HEK293 (cell line): ENCODE measurements around the gene TARBP1.

Experiments
- KLF8 ChIP-seq: fragments of 450-650 bp; formaldehyde crosslinking; IDR thresholded peaks from 2 replicates; pipeline ENCODE4 v1.5.1; 2016; ENCODE audit warnings: missing biosample characterization, missing genetic modification characterization
- KLF9 ChIP-seq: fragments of 450-650 bp; formaldehyde crosslinking; IDR thresholded peaks from 2 replicates; pipeline ENCODE4 v1.5.1; 2016; ENCODE audit warnings: missing biosample characterization, missing genetic modification characterization, low read depth
- MYNN ChIP-seq: fragments of 450-650 bp; formaldehyde crosslinking; IDR thresholded peaks from 2 replicates; pipeline ENCODE4 v1.5.1; 2016; ENCODE audit warnings: missing biosample characterization, missing genetic modification characterization, borderline replicate concordance
- SP2 ChIP-seq: fragments of 450-650 bp; formaldehyde crosslinking; IDR thresholded peaks from 2 replicates; pipeline ENCODE4 v1.5.1; 2016; ENCODE audit warnings: missing biosample characterization, missing genetic modification characterization
- ZFP3 ChIP-seq: fragments of 450-650 bp; formaldehyde crosslinking; IDR thresholded peaks from 2 replicates; pipeline ENCODE4 v1.5.1; 2016; ENCODE audit warnings: low read depth, missing biosample characterization, missing genetic modification characterization
- ZNF292 ChIP-seq: fragments of 450-650 bp; formaldehyde crosslinking; IDR thresholded peaks from 2 replicates; pipeline ENCODE4 v1.5.1; 2016; ENCODE audit warnings: low read depth, missing biosample characterization, missing genetic modification characterization, borderline replicate concordance
- ZNF311 ChIP-seq: fragments of 450-650 bp; formaldehyde crosslinking; IDR thresholded peaks from 2 replicates; pipeline ENCODE4 v1.5.1; 2017; ENCODE audit warnings: missing biosample characterization, missing genetic modification characterization, borderline replicate concordance
- ZNF404 ChIP-seq: fragments of 450-650 bp; formaldehyde crosslinking; IDR thresholded peaks from 2 replicates; pipeline ENCODE4 v1.5.1; 2017; ENCODE audit warnings: missing biosample characterization, missing genetic modification characterization
- ZNF529 ChIP-seq: fragments of 450-650 bp; formaldehyde crosslinking; IDR thresholded peaks from 2 replicates; pipeline ENCODE4 v1.5.1; 2017; ENCODE audit warnings: missing genetic modification characterization, missing biosample characterization; ENCODE audit not compliant: insufficient replicate concordance
- ZNF558 ChIP-seq: fragments of 450-650 bp; formaldehyde crosslinking; IDR thresholded peaks from 2 replicates; pipeline ENCODE4 v1.5.1; 2016; ENCODE audit warnings: missing biosample characterization, missing genetic modification characterization
- TF ChIP-seq, protein P1 (sequence below): fragments of 450-650 bp; formaldehyde crosslinking; IDR thresholded peaks from 2 replicates; pipeline ENCODE4 v1.5.1; 2016; ENCODE audit warnings: missing biosample characterization, missing genetic modification characterization
- TF ChIP-seq, protein P2 (sequence below): fragments of 450-650 bp; IDR thresholded peaks from 2 replicates; pipeline ENCODE4 v1.5.1; 2018; ENCODE audit warnings: missing biosample characterization, missing genetic modification characterization
- TF ChIP-seq, protein P3 (sequence below): fragments of 450-650 bp; formaldehyde crosslinking; IDR thresholded peaks from 2 replicates; pipeline ENCODE4 v1.5.1; 2016; ENCODE audit warnings: missing biosample characterization, missing genetic modification characterization, borderline replicate concordance
- TF ChIP-seq, protein P4 (sequence below): sonication (generic); formaldehyde crosslinking; IDR thresholded peaks from 2 replicates; pipeline ENCODE4 v1.8.1; 2022; ENCODE audit warnings: mild to moderate bottlenecking, moderate library complexity, missing genetic modification reagents

DNA sequence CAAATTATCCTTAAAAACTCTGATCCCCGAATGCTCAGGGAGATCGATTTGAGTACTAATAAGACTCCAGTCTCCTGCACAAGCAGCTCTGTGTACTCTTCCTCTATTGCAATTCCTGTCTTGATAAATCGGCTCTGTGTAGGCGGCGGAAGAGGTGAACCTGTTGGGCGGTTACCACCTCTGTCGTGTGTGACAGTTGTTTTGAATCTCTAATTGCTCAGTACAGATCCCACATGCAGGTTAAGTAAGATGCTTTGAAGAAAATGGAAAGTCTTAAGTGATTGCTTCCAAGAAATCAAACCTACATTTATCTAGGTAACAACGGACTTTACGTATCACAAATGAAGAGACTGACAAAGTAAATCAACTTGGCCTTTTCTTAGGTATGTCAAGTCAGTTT is 70.2 kb downstream of the TARBP1 start:
- TF ChIP-seq KLF8 (tag by site-specific recombination) (no peak), ZNF558 (tag by site-specific recombination) (no peak), ZNF404 (no peak), ZNF311 (tag by site-specific recombination) (no peak), SP2 (no peak), KLF9 (tag by site-specific recombination) (no peak), ZFP3 (tag by site-specific recombination) (no peak), ZNF292 (tag by site-specific recombination) (no peak), ZNF529 (tag by site-specific recombination) (no peak), MYNN (tag by site-specific recombination) (no peak)
- TF ChIP-seq, protein P1, sequence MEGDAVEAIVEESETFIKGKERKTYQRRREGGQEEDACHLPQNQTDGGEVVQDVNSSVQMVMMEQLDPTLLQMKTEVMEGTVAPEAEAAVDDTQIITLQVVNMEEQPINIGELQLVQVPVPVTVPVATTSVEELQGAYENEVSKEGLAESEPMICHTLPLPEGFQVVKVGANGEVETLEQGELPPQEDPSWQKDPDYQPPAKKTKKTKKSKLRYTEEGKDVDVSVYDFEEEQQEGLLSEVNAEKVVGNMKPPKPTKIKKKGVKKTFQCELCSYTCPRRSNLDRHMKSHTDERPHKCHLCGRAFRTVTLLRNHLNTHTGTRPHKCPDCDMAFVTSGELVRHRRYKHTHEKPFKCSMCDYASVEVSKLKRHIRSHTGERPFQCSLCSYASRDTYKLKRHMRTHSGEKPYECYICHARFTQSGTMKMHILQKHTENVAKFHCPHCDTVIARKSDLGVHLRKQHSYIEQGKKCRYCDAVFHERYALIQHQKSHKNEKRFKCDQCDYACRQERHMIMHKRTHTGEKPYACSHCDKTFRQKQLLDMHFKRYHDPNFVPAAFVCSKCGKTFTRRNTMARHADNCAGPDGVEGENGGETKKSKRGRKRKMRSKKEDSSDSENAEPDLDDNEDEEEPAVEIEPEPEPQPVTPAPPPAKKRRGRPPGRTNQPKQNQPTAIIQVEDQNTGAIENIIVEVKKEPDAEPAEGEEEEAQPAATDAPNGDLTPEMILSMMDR (tag by site-specific recombination), result no peak
- TF ChIP-seq, protein P2, sequence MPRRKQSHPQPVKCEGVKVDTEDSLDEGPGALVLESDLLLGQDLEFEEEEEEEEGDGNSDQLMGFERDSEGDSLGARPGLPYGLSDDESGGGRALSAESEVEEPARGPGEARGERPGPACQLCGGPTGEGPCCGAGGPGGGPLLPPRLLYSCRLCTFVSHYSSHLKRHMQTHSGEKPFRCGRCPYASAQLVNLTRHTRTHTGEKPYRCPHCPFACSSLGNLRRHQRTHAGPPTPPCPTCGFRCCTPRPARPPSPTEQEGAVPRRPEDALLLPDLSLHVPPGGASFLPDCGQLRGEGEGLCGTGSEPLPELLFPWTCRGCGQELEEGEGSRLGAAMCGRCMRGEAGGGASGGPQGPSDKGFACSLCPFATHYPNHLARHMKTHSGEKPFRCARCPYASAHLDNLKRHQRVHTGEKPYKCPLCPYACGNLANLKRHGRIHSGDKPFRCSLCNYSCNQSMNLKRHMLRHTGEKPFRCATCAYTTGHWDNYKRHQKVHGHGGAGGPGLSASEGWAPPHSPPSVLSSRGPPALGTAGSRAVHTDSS (tag by site-specific recombination), result no peak
- TF ChIP-seq, protein P3, sequence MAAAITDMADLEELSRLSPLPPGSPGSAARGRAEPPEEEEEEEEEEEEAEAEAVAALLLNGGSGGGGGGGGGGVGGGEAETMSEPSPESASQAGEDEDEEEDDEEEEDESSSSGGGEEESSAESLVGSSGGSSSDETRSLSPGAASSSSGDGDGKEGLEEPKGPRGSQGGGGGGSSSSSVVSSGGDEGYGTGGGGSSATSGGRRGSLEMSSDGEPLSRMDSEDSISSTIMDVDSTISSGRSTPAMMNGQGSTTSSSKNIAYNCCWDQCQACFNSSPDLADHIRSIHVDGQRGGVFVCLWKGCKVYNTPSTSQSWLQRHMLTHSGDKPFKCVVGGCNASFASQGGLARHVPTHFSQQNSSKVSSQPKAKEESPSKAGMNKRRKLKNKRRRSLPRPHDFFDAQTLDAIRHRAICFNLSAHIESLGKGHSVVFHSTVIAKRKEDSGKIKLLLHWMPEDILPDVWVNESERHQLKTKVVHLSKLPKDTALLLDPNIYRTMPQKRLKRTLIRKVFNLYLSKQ (tag by site-specific recombination), result no peak
- TF ChIP-seq, protein P4, sequence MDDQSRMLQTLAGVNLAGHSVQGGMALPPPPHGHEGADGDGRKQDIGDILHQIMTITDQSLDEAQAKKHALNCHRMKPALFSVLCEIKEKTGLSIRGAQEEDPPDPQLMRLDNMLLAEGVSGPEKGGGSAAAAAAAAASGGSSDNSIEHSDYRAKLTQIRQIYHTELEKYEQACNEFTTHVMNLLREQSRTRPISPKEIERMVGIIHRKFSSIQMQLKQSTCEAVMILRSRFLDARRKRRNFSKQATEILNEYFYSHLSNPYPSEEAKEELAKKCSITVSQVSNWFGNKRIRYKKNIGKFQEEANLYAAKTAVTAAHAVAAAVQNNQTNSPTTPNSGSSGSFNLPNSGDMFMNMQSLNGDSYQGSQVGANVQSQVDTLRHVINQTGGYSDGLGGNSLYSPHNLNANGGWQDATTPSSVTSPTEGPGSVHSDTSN, result no peak
